GM12892 (cell line): ENCODE measurements around the gene XAGE1B.
"Not testable (repeated sequence)": the region's sequence is repeated elsewhere in the genome, so short reads cannot be mapped to it uniquely, and the experiment has no call there.

Experiments
- DNase-seq: peaks from one replicate; pipeline ENCODE4 v3.0.0; 2011; ENCODE audit not compliant: insufficient read length
- FAIRE-seq: peaks from 2 replicates; lab custom pipeline; 2011; peaks lifted over from hg19 to GRCh38; lab: Jason Lieb, UNC
- POLR2A ChIP-seq: IDR thresholded peaks from 2 replicates; pipeline ENCODE4 v1.6.1; 2011; ENCODE audit warnings: low read depth, low read length, control low read depth
- POLR2AphosphoS5 ChIP-seq: IDR thresholded peaks from 2 replicates; pipeline ENCODE4 v1.6.1; 2011; ENCODE audit warnings: low read depth, low read length, control low read depth
- TAF1 ChIP-seq: IDR thresholded peaks from 2 replicates; pipeline ENCODE4 v1.6.1; 2011; ENCODE audit warnings: low read depth, mild to moderate bottlenecking, control low read depth, low read length, borderline replicate concordance

XAGE1B gene

GRCh38 chrX:52504551-52504950 is 12.3 kb downstream of the XAGE1B start:
- no peak for TF ChIP-seq TAF1
- no peak for TF ChIP-seq POLR2A
- TF ChIP-seq POLR2AphosphoS5: no peak
- FAIRE-seq (no peak), DNase-seq (no peak)

- FAIRE-seq, DNase-seq: not testable (repeated sequence)
Observed at GRCh38 chrX:52501362-52501761, 15.5 kb downstream of the XAGE1B start.

GRCh38 chrX:52496419-52496772 is 20.5 kb downstream of the XAGE1B start:
- DNase-seq, FAIRE-seq: not testable (repeated sequence)

GRCh38 chrX:52495545-52496418 is 21.1 kb downstream of the XAGE1B start, which contains the start of gene XAGE1A:
TSS of gene XAGE1A (plus strand) at chrX:52495808. CDS start at chrX:52497362, 1,554 bp downstream.
- FAIRE-seq, DNase-seq: not testable (repeated sequence)

GRCh38 chrX:52471301-52471700 is 45.6 kb downstream of the XAGE1B start:
- FAIRE-seq, DNase-seq: not testable (repeated sequence)
